ENCODE data around the gene DNPH1. TPM values are rescaled to one million over a fixed set of nuclear protein-coding genes. Genes with fewer than 3 reads are reported as not detected.

Gene DNPH1
- total and polyA plus RNA-seq, 8 donors, result 42.9 to 158 (median 109) TPM; not detected in 1

- WGBS, 5 donors, result 13 to 15% (median 14%) methylated on average over 20 to 27 of the region's 27 CpGs
- TF ChIP-seq POLR2AphosphoS5 (IDR thresholded peaks at IDR 0.05) (no peak), CTCF (IDR thresholded peaks at IDR 0.05) (no peak), POLR2A (IDR thresholded peaks at IDR 0.05) (no peak), EP300 (IDR thresholded peaks at IDR 0.05) (no peak)
- Histone ChIP-seq H3K27me3 (peaks cover 6 to 76% (median 43%) of the 10 kb centered on the region in 3 donors), H3K4me1 (peaks cover 10 to 22% (median 19%) of the 10 kb centered on the region in 4 donors), H3K4me3 (peak overlapping the region; percentile 55 to 84 (median 68)), H3K27ac (peak overlapping the region in 4 of 5 donors; percentile 35 to 58 (median 56)), H3K36me3 (no peaks in the 10 kb centered on the region), H3K9me3 (no peaks in the 10 kb centered on the region)
- peak; percentile 56 to 69 for DNase-seq
- intact Hi-C loops (cut with DNase I; ENCODE audit: low total_unique reads), result no loop called here
Observed at GRCh38 chr6:43246301-43247113, 17.2 kb upstream of the DNPH1 start.

GRCh38 chr6:43243664-43244321 is 14.5 kb upstream of the DNPH1 start:
- TF ChIP-seq POLR2A (IDR thresholded peaks at IDR 0.05) (no peak), POLR2AphosphoS5 (IDR thresholded peaks at IDR 0.05) (no peak), CTCF (IDR thresholded peaks at IDR 0.05) (no peak), EP300 (IDR thresholded peaks at IDR 0.05) (no peak)
- Histone ChIP-seq H3K27me3 (peaks cover 6 to 81% (median 47%) of the 10 kb centered on the region in 3 donors), H3K4me3 (no peak overlapping the region), H3K9me3 (peaks cover 0 to 7% (median 2%) of the 10 kb centered on the region in 4 donors), H3K36me3 (no peaks in the 10 kb centered on the region), H3K4me1 (peaks cover 10 to 22% (median 19%) of the 10 kb centered on the region in 4 donors), H3K27ac (no peak overlapping the region)
- WGBS, 5 donors, result 17 to 39% (median 27%) methylated on average over 14 to 37 of the region's 37 CpGs
- DNase-seq, result no peak
- intact Hi-C loops (cut with DNase I; ENCODE audit: low total_unique reads), result no loop called here

GRCh38 chr6:43242908-43243663 is 13.8 kb upstream of the DNPH1 start, which contains the start of gene TTBK1:
TTBK1 (plus strand) TSS chr6:43243481; CDS start chr6:43246661, 3,180 bp downstream.
- DNase-seq, result peak in 1 of 2 donors; percentile 51
- Histone ChIP-seq H3K36me3 (no peaks in the 10 kb centered on the region), H3K4me1 (peaks cover 10 to 22% (median 18%) of the 10 kb centered on the region in 4 donors), H3K27me3 (peaks cover 6 to 77% (median 47%) of the 10 kb centered on the region in 3 donors), H3K9me3 (peaks cover 0 to 7% (median 2%) of the 10 kb centered on the region in 4 donors), H3K27ac (no peak within 1 kb of the TSS), H3K4me3 (no peak within 1 kb of the TSS)
- no peak for TF ChIP-seq EP300 (IDR thresholded peaks at IDR 0.05)
- no peak for TF ChIP-seq POLR2A (IDR thresholded peaks at IDR 0.05)
- no peak for TF ChIP-seq CTCF (IDR thresholded peaks at IDR 0.05)
- no peak for TF ChIP-seq POLR2AphosphoS5 (IDR thresholded peaks at IDR 0.05)
- intact Hi-C loops (cut with DNase I; ENCODE audit: low total_unique reads), result no loop called here
- WGBS, 5 donors, result 10 to 30% (median 17%) methylated on average over 12 to 42 of the region's 47 CpGs

GRCh38 chr6:43241446-43241845 is 12.2 kb upstream of the DNPH1 start:
- TF ChIP-seq CTCF (IDR thresholded peaks at IDR 0.05) (no peak), POLR2AphosphoS5 (IDR thresholded peaks at IDR 0.05) (no peak), POLR2A (IDR thresholded peaks at IDR 0.05) (no peak), EP300 (IDR thresholded peaks at IDR 0.05) (no peak)
- Histone ChIP-seq H3K9me3 (peaks cover 0 to 7% (median 2%) of the 10 kb centered on the region in 4 donors), H3K4me1 (peaks cover 3 to 9% (median 4%) of the 10 kb centered on the region in 4 donors), H3K4me3 (no peak overlapping the region), H3K27me3 (peaks cover 6 to 78% (median 47%) of the 10 kb centered on the region in 3 donors), H3K36me3 (no peaks in the 10 kb centered on the region), H3K27ac (no peak overlapping the region)
- WGBS, 5 donors, result 75 to 96% (median 94%) methylated on average over 2 of the region's 2 CpGs
- intact Hi-C loops (cut with DNase I; ENCODE audit: low total_unique reads), result no loop called here
- DNase-seq, result no peak
